A549 (cell line): Measurements from ENCODE around the gene CLTCL1. TPM values are rescaled to one million over a fixed set of nuclear protein-coding genes. Genes with fewer than 3 reads are reported as not detected.

Experiments
- ATAC-seq, 2 experiments: fragments of 200-7000 bp in 1 of 2; fragments of >200 bp in 1 of 2; cut with Nextera tagmentation in 1 of 2; cut with Tn5 transposase in 1 of 2; 3 replicates each; pipeline versions ENCODE4 v1.8.0 to v1.9.1; 2018 to 2020; ENCODE audit warnings: mild to moderate bottlenecking in 1 of 2, moderate library complexity in 1 of 2
- CTCF ChIA-PET: fragments of 300-600 bp; sonication (Branson Sonifier 250); formaldehyde crosslinking; extraction: SDS; loops from one replicate; lab custom pipeline; 2021; ENCODE audit warnings: antibody characterized with exemption, inconsistent platforms; lab: Yijun Ruan, JAX
- POLR2A ChIA-PET: fragments of 350-600 bp; formaldehyde crosslinking; extraction: SDS; loops from one replicate; lab custom pipeline; 2021; ENCODE audit warnings: antibody characterized with exemption, inconsistent platforms; lab: Yijun Ruan, JAX
- DNase-seq, 2 experiments: peaks; one replicate each; pipeline versions ENCODE4 v3.0.0 to v3.0.0-alpha.2; 2011 to 2016; ENCODE audit warnings: low read depth in 1 of 2, low spot score in 1 of 2
- FAIRE-seq: peaks from 2 replicates; lab custom pipeline; 2011; peaks lifted over from hg19 to GRCh38; lab: Jason Lieb, UNC
- H3K27ac ChIP-seq, 2 experiments: fragments of >200 bp; sonication (Bioruptor Twin); formaldehyde crosslinking; 3 replicates each; pipeline ENCODE4 v1.5.1; 2016 to 2017
- H3K4me1 ChIP-seq: fragments of >200 bp; sonication (Bioruptor Twin); formaldehyde crosslinking; 3 replicates; pipeline ENCODE4 v1.6.1; 2016
- H3K4me2 ChIP-seq: fragments of >200 bp; sonication (Bioruptor Twin); formaldehyde crosslinking; 3 replicates; pipeline ENCODE4 v1.6.1; 2016
- H3K4me3 ChIP-seq: fragments of >200 bp; sonication (Bioruptor Twin); formaldehyde crosslinking; 3 replicates; pipeline ENCODE4 v1.5.1; 2016
- H3K9me3 ChIP-seq: fragments of >200 bp; sonication (Bioruptor Twin); formaldehyde crosslinking; 3 replicates; pipeline ENCODE4 v1.6.1; 2016
- ATOH8 ChIP-seq: fragments of 250-450 bp; sonication (Bioruptor Pico); IDR thresholded peaks from 2 replicates; pipeline ENCODE4 v1.5.0; 2020; ENCODE audit warnings: low read depth, mild to moderate bottlenecking, moderate library complexity
- BHLHE40 ChIP-seq: IDR thresholded peaks from 2 replicates; pipeline ENCODE4 v1.6.1; 2012; ENCODE audit warnings: low read depth, low read length, inconsistent platforms
- CBX2 ChIP-seq: fragments of 200-600 bp; sonication (generic); IDR thresholded peaks from 2 replicates; pipeline ENCODE4 v1.6.1; 2016; ENCODE audit warnings: low read depth, mild to moderate bottlenecking, borderline replicate concordance
- CTCF ChIP-seq: fragments of >200 bp; sonication (Bioruptor Twin); formaldehyde crosslinking; IDR thresholded peaks from 3 replicates; pipeline ENCODE4 v1.5.1; 2016
- EHMT2 ChIP-seq: fragments of 200-600 bp; sonication (generic); IDR thresholded peaks from 2 replicates; pipeline ENCODE4 v1.6.1; 2016; ENCODE audit warnings: antibody characterized with exemption, low read depth, mild to moderate bottlenecking, moderate library complexity
- FOSB ChIP-seq: fragments of 250-450 bp; sonication (Bioruptor Pico); IDR thresholded peaks from 2 replicates; pipeline ENCODE4 v1.5.0; 2020; ENCODE audit warnings: mild to moderate bottlenecking, moderate library complexity
- FOSL2 ChIP-seq, 2 experiments: fragments of 450-650 bp in 1 of 2; fragments of >200 bp in 1 of 2; sonication (Bioruptor Twin) in 1 of 2; formaldehyde crosslinking; IDR thresholded peaks; 2 replicates each; pipeline versions ENCODE4 v1.5.0 to v1.6.1; 2016 to 2020; ENCODE audit warnings: mild to moderate bottlenecking in 1 of 2, moderate library complexity in 1 of 2
- HES2 ChIP-seq: fragments of >200 bp; sonication (Bioruptor Twin); formaldehyde crosslinking; IDR thresholded peaks from 2 replicates; pipeline ENCODE4 v1.6.1; 2016
- HEYL ChIP-seq: fragments of 250-450 bp; sonication (Bioruptor Pico); IDR thresholded peaks from 2 replicates; pipeline ENCODE4 v1.8.0; 2021; ENCODE audit warnings: mild to moderate bottlenecking, moderate library complexity
- HMGXB4 ChIP-seq: fragments of 250-450 bp; sonication (Bioruptor Pico); IDR thresholded peaks from 2 replicates; pipeline ENCODE4 v1.5.0; 2021; ENCODE audit warnings: mild to moderate bottlenecking, moderate library complexity, borderline replicate concordance
- HOXA7 ChIP-seq: fragments of 250-450 bp; sonication (Bioruptor Pico); IDR thresholded peaks from 2 replicates; pipeline ENCODE4 v1.5.0; 2020; ENCODE audit warnings: mild to moderate bottlenecking, moderate library complexity
- MAZ ChIP-seq: fragments of 150-350 bp; IDR thresholded peaks from 2 replicates; pipeline ENCODE4 v1.6.1; 2014; ENCODE audit warnings: antibody characterized with exemption, low read depth, low read length, borderline replicate concordance
- PHF8 ChIP-seq: fragments of 200-600 bp; sonication (generic); IDR thresholded peaks from 2 replicates; pipeline ENCODE4 v1.6.1; 2016; ENCODE audit warnings: low read depth, mild to moderate bottlenecking, antibody characterized with exemption, moderate library complexity, borderline replicate concordance
- TFCP2L1 ChIP-seq: fragments of 250-450 bp; sonication (Bioruptor Pico); IDR thresholded peaks from 2 replicates; pipeline ENCODE4 v1.5.0; 2021; ENCODE audit warnings: mild to moderate bottlenecking
- WGBS: methylation state at CpG from one replicate; pipeline ENCODE4 v1.1.6; 2017; ENCODE audit errors: missing lambda C conversion rate; 5-methylcytosine and 5-hydroxymethylcytosine counted together
- polyA plus RNA-seq, 4 experiments: library from polyadenylated mRNA; depleted of rRNA in 3 of 4; stranded (reverse); fragments of >200 nt; fragmentation: RNase III in 1 of 4; extraction: RNeasy Plus Mini Kit Qiagen cat#74134 plus additional on column Dnase treatment in 1 of 4; gene quantifications; 2 replicates in 3 of 4; 3 replicates in 1 of 4; pipeline ENCODE4 v1.2.3, GENCODE V29; 2011 to 2017
- TF ChIP-seq, protein P1 (sequence below): fragments of 150-350 bp; IDR thresholded peaks from 2 replicates; pipeline ENCODE4 v1.6.1; 2014; ENCODE audit warnings: low read depth, mild to moderate bottlenecking, low read length
- TF ChIP-seq, protein P2 (sequence below): fragments of 200-600 bp; sonication (generic); IDR thresholded peaks from 2 replicates; pipeline ENCODE4 v1.6.1; 2016; ENCODE audit warnings: antibody characterized with exemption, mild to moderate bottlenecking, moderate library complexity

The CLTCL1 gene
- polyA plus RNA-seq, 2 of the 4 experiments (the other 2 are of a cell fraction) = 8.6 to 10.6 TPM

GRCh38 chr22:19336133-19337075 lies 44.9 kb upstream of the CLTCL1 start:
- CTCF ChIA-PET = no interaction called here
- ATAC-seq = no peak
- no peak for TF ChIP-seq HMGXB4 (CRISPR knock-in tag)
- TF ChIP-seq, protein P1, sequence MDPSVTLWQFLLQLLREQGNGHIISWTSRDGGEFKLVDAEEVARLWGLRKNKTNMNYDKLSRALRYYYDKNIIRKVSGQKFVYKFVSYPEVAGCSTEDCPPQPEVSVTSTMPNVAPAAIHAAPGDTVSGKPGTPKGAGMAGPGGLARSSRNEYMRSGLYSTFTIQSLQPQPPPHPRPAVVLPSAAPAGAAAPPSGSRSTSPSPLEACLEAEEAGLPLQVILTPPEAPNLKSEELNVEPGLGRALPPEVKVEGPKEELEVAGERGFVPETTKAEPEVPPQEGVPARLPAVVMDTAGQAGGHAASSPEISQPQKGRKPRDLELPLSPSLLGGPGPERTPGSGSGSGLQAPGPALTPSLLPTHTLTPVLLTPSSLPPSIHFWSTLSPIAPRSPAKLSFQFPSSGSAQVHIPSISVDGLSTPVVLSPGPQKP = no peak

DNA sequence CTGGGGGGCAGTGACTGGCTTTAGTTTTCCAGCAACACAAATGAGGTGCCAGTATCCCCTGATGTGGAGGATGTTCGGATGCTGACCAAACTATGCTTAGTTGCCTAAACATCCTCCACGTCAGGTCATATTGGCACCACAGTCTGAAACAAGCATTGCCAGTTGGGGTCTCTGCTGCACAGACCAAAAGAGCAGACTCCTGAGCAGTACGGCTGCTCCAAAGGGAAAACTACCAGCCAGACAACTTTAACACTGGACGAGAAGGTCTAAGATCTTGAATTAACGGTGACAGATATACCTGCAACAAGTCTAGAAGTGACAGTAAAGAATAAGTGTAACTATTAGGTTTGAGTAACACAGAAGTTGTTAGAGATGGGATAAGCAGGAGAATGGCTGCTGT lies 40.5 kb upstream of the CLTCL1 start:
- 98% methylated on average over 5 of the region's 5 CpGs for WGBS
- CTCF ChIA-PET = no interaction called here
- TF ChIP-seq CBX2 (no peak), MAZ (no peak), TFCP2L1 (CRISPR knock-in tag) (no peak), ATOH8 (CRISPR knock-in tag) (no peak), HEYL (no peak), BHLHE40 (no peak), HES2 (no peak), HOXA7 (no peak), FOSB (CRISPR knock-in tag) (no peak), EHMT2 (no peak), CTCF (no peak), PHF8 (no peak), HMGXB4 (CRISPR knock-in tag) (no peak), FOSL2 (IDR thresholded peaks at IDR 0.05) (no peak), FOSL2 (CRISPR knock-in tag; IDR thresholded peaks at IDR 0.05) (no peak)
- TF ChIP-seq, protein P1 = no peak
- TF ChIP-seq, protein P2, sequence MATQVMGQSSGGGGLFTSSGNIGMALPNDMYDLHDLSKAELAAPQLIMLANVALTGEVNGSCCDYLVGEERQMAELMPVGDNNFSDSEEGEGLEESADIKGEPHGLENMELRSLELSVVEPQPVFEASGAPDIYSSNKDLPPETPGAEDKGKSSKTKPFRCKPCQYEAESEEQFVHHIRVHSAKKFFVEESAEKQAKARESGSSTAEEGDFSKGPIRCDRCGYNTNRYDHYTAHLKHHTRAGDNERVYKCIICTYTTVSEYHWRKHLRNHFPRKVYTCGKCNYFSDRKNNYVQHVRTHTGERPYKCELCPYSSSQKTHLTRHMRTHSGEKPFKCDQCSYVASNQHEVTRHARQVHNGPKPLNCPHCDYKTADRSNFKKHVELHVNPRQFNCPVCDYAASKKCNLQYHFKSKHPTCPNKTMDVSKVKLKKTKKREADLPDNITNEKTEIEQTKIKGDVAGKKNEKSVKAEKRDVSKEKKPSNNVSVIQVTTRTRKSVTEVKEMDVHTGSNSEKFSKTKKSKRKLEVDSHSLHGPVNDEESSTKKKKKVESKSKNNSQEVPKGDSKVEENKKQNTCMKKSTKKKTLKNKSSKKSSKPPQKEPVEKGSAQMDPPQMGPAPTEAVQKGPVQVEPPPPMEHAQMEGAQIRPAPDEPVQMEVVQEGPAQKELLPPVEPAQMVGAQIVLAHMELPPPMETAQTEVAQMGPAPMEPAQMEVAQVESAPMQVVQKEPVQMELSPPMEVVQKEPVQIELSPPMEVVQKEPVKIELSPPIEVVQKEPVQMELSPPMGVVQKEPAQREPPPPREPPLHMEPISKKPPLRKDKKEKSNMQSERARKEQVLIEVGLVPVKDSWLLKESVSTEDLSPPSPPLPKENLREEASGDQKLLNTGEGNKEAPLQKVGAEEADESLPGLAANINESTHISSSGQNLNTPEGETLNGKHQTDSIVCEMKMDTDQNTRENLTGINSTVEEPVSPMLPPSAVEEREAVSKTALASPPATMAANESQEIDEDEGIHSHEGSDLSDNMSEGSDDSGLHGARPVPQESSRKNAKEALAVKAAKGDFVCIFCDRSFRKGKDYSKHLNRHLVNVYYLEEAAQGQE = no peak

More at GRCh38 chr22:19336133-19337075, 44.9 kb upstream of the CLTCL1 start:
- POLR2A ChIA-PET = no interaction called here
- H3K4me3 ChIP-seq = no peak overlapping the region
- FAIRE-seq = no peak
- H3K4me2 ChIP-seq = no peak overlapping the region
- no peak for DNase-seq
- peaks cover 7% of the 10 kb centered on the region; the same call in 1 of the 3 replicates for H3K9me3 ChIP-seq
- no peak overlapping the region for H3K27ac ChIP-seq
- no peaks in the 10 kb centered on the region for H3K4me1 ChIP-seq
- WGBS = 80% methylated on average over 4 of the region's 7 CpGs

More for the DNA sequence above, 40.5 kb upstream of the CLTCL1 start:
- POLR2A ChIA-PET = no interaction called here
- FAIRE-seq = no peak
- Histone ChIP-seq H3K9me3 (no peaks in the 10 kb centered on the region), H3K4me3 (no peak overlapping the region), H3K4me1 (no peaks in the 10 kb centered on the region), H3K4me2 (no peak overlapping the region), H3K27ac (no peak overlapping the region)
- DNase-seq = no peak
- ATAC-seq = no peak
